Peyer's patch (tissue), 4 donors: ENCODE results near the gene CTNNBL1.

Source experiments
- POLR2A ChIP-seq, 2 donors: fragments of 450-650 bp; IDR thresholded peaks; one replicate each; pipeline ENCODE4 v1.5.1; 2017; ENCODE audit warnings: antibody characterized with exemption in 2 of 2, mild to moderate bottlenecking in 2 of 2, moderate library complexity in 2 of 2
- TF ChIP-seq, protein P1 (sequence below), 6 experiments: fragments of 450-650 bp in 4 of 6; fragments of 200-600 bp in 2 of 6; sonication (generic) in 1 of 6; IDR thresholded peaks; one replicate each; pipeline ENCODE4 v1.5.1; 2017 to 2019; ENCODE audit warnings: antibody characterized with exemption in 6 of 6, mild to moderate bottlenecking in 3 of 6, moderate library complexity in 1 of 6

DNA sequence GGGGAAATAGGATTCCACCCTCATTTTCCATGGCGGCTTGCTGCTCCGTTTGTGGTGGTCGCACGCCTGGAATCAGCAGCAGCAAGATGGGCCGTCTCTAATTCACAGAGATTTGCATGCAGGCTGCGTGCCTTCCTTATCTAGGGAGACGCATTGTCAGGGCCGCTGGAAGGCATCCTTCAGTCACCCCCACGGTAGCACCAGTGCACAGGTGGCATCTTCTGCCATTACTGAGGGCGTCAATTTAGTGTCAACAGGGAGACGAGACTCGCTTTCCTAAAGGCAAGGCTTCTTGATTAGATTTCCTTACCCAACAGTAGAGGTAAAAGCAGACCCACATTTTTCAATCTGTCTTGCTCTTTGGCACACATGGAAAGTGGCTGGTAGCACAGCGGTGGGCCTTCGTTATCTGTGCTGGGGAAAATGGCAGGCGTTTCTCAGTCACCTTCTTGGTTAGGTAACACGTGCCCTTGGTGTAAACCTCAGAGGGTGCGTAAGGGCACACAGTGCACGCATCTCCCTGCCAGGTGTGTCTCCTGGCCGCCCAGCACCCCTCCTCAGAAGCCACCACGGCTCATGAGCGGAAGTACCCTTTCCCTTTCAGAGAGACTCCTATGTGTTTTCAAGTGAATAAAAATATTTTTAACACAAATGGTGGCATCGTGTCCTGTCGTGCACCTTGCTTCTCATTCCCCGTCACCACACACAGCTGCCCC is 181.8 kb downstream of the CTNNBL1 start:
- TF ChIP-seq, protein P1, sequence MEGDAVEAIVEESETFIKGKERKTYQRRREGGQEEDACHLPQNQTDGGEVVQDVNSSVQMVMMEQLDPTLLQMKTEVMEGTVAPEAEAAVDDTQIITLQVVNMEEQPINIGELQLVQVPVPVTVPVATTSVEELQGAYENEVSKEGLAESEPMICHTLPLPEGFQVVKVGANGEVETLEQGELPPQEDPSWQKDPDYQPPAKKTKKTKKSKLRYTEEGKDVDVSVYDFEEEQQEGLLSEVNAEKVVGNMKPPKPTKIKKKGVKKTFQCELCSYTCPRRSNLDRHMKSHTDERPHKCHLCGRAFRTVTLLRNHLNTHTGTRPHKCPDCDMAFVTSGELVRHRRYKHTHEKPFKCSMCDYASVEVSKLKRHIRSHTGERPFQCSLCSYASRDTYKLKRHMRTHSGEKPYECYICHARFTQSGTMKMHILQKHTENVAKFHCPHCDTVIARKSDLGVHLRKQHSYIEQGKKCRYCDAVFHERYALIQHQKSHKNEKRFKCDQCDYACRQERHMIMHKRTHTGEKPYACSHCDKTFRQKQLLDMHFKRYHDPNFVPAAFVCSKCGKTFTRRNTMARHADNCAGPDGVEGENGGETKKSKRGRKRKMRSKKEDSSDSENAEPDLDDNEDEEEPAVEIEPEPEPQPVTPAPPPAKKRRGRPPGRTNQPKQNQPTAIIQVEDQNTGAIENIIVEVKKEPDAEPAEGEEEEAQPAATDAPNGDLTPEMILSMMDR (IDR thresholded peaks at IDR 0.05) = no peak
- no peak for TF ChIP-seq POLR2A (IDR thresholded peaks at IDR 0.05)
